ENCODE measurements around the gene RAF1. TPM values are rescaled to one million over a fixed set of nuclear protein-coding genes. Genes with fewer than 3 reads are reported as not detected.

RAF1 gene
- polyA plus RNA-seq, 2 of the 4 experiments (the other 2 are of a cell fraction), result 56.2 to 94.6 TPM

- no peaks in the 10 kb centered on the region for H3K9me3 ChIP-seq
- CTCF ChIA-PET, result interaction anchor here (0.6 kb wide), 1 partner anchor 590 kb away, joined by 3 read pairs; no protein-coding TSS in a partner anchor
- DNase-seq (ENCODE audit: low read depth in 1 of 2, low spot score in 1 of 2) (no peak), FAIRE-seq (no peak), ATAC-seq (no peak; a peak in 1 of 6 replicates)
- POLR2A ChIA-PET, result interaction anchor here (0.6 to 1.6 kb wide), 2 partner anchors 14 to 15 kb away, joined by 4 to 5 read pairs; partner anchors contain the start of gene RAF1
- 90% methylated on average over 12 of the region's 12 CpGs for WGBS (ENCODE audit: missing lambda C conversion rate)
- H3K4me3 ChIP-seq, result no peak overlapping the region
- no peak for TF ChIP-seq FOSB (CRISPR knock-in tag; IDR thresholded peaks at IDR 0.05)
- TF ChIP-seq NFE2L2 (conservative IDR thresholded peaks at IDR 0.05; ENCODE audit: low read length), result no peak
- TF ChIP-seq MAZ (IDR thresholded peaks at IDR 0.05; ENCODE audit: borderline replicate concordance, low read depth, low read length), result no peak
- no peak for TF ChIP-seq NPAS2 (CRISPR knock-in tag; IDR thresholded peaks at IDR 0.05; ENCODE audit: borderline replicate concordance)
- TF ChIP-seq MAFK (IDR thresholded peaks at IDR 0.05; ENCODE audit: partially characterized antibody), result no peak
- TF ChIP-seq BHLHE40 (IDR thresholded peaks at IDR 0.05; ENCODE audit: low read depth, low read length), result no peak
- TF ChIP-seq ESRRA (IDR thresholded peaks at IDR 0.05; ENCODE audit: borderline replicate concordance, low read length), result no peak
- TF ChIP-seq E2F6 (IDR thresholded peaks at IDR 0.05; ENCODE audit: borderline replicate concordance, low read depth), result no peak
- TF ChIP-seq HES2 (IDR thresholded peaks at IDR 0.05), result no peak
- TF ChIP-seq EHMT2 (IDR thresholded peaks at IDR 0.05; ENCODE audit: low read depth), result no peak
- no peak for TF ChIP-seq ZFP36 (IDR thresholded peaks at IDR 0.05; ENCODE audit: borderline replicate concordance, partially characterized antibody)
- TF ChIP-seq BCL3 (IDR thresholded peaks at IDR 0.05), result no peak
- no peak for TF ChIP-seq MAX (IDR thresholded peaks at IDR 0.05)
- no peak for TF ChIP-seq POLR2AphosphoS2 (conservative IDR thresholded peaks at IDR 0.05; ENCODE audit: low read length)
- TF ChIP-seq HMGXB4 (CRISPR knock-in tag; IDR thresholded peaks at IDR 0.05; ENCODE audit: borderline replicate concordance), result no peak
- TF ChIP-seq HOXA7 (CRISPR knock-in tag; IDR thresholded peaks at IDR 0.05), result no peak
- peak overlapping the region; percentile 46; the same call in 2 of the 3 replicates for H3K4me2 ChIP-seq
- H3K27ac ChIP-seq, result no peak overlapping the region
- peaks cover 32% of the 10 kb centered on the region; the same call in 2 of the 3 replicates for H3K4me1 ChIP-seq
These were observed 15.4 kb downstream of the RAF1 start for GRCh38 chr3:12648384-12648959.

GRCh38 chr3:12644331-12644937 is 19.5 kb downstream of the RAF1 start:
- H3K4me3 ChIP-seq, result no peak overlapping the region
- 73% methylated on average over 6 of the region's 6 CpGs for WGBS (ENCODE audit: missing lambda C conversion rate)
- ATAC-seq (peak in 1 of 2 experiments; percentile 13; a peak in 1 of 6 replicates), DNase-seq (ENCODE audit: low read depth in 1 of 2, low spot score in 1 of 2) (no peak), FAIRE-seq (no peak)
- POLR2A ChIA-PET, result interaction anchor here (0.5 kb wide), 1 partner anchor 36 kb away, joined by 4 read pairs; no protein-coding TSS in a partner anchor
- H3K4me1 ChIP-seq, result peaks cover 36% of the 10 kb centered on the region; the same call in 2 of the 3 replicates
- H3K9me3 ChIP-seq, result no peaks in the 10 kb centered on the region
- H3K27ac ChIP-seq, result no peak overlapping the region; a peak in 1 of 6 replicates
- H3K4me2 ChIP-seq, result no peak overlapping the region
- TF ChIP-seq HDAC2 (IDR thresholded peaks at IDR 0.05) (no peak), JUN (IDR thresholded peaks at IDR 0.05) (no peak), FOXS1 (CRISPR knock-in tag; IDR thresholded peaks at IDR 0.05) (no peak), NPAS2 (CRISPR knock-in tag; IDR thresholded peaks at IDR 0.05; ENCODE audit: borderline replicate concordance) (no peak), ZNF302 (CRISPR knock-in tag; IDR thresholded peaks at IDR 0.05) (no peak), ZFP36 (IDR thresholded peaks at IDR 0.05; ENCODE audit: borderline replicate concordance, partially characterized antibody) (no peak), POLR2A (IDR thresholded peaks at IDR 0.05; ENCODE audit: low read length) (no peak), GATA3 (IDR thresholded peaks at IDR 0.05; ENCODE audit: borderline replicate concordance) (no peak), ATOH8 (CRISPR knock-in tag; IDR thresholded peaks at IDR 0.05; ENCODE audit: low read depth) (no peak), ESRRA (IDR thresholded peaks at IDR 0.05; ENCODE audit: borderline replicate concordance, low read length) (no peak), RCOR1 (IDR thresholded peaks at IDR 0.05; ENCODE audit: low read depth, low read length) (no peak), USF2 (IDR thresholded peaks at IDR 0.05) (no peak), RAD21 (conservative IDR thresholded peaks at IDR 0.05 in 1 of 2, IDR thresholded peaks at IDR 0.05 in 1 of 2) (no peak)
- CTCF ChIA-PET, result interaction anchor here (0.9 to 1.4 kb wide), 3 partner anchors 10 to 49 kb away, joined by 3 to 5 read pairs (median 5); no protein-coding TSS in a partner anchor

Data from A549 (cell line).